HCT116 (cell line): Measurements from ENCODE around the gene ITGB6. TPM values are rescaled to one million over a fixed set of nuclear protein-coding genes. Genes with fewer than 3 reads are reported as not detected.

ENCODE experiments used
- ATAC-seq: fragments of 200-7000 bp; cut with Tn5 transposase; 2 replicates; pipeline ENCODE4 v1.9.1; 2020; ENCODE audit warnings: mild to moderate bottlenecking, moderate library complexity
- BruUV-seq: library from RNA; stranded (reverse); fragments of 400-500 nt; replicated peaks from 2 replicates; lab custom pipeline; 2021; lab: Mats Ljungman, UMichigan
- CTCF ChIA-PET: fragments of 300-600 bp; sonication (Branson Sonifier 250); formaldehyde crosslinking; loops from one replicate; lab custom pipeline; 2021; ENCODE audit warnings: antibody characterized with exemption; lab: Charles Lee
- POLR2A ChIA-PET: fragments of 300-600, 350-600 bp; sonication (Branson Sonifier 250); formaldehyde crosslinking; loops from one replicate; lab custom pipeline; 2021; ENCODE audit warnings: antibody characterized with exemption; lab: Charles Lee
- RAD21 ChIA-PET, 2 experiments: fragments of 300-600 bp; sonication (Branson Sonifier 250); formaldehyde crosslinking; loops; one replicate each; lab custom pipeline; 2023; ENCODE audit warnings: low total read pairs in 2 of 2; ENCODE audit not compliant: uncharacterized antibody in 2 of 2, unreplicated experiment in 2 of 2, low non-redundant PET in 1 of 2; lab: Charles Lee
- DNase-seq: peaks from one replicate; pipeline ENCODE4 v3.0.0-alpha.2; 2010; ENCODE audit warnings: low read depth, low spot score
- H2AFZ ChIP-seq: fragments of 200-600 bp; shearing (Covaris generic), sonication (generic); 2 replicates; pipeline ENCODE4 v1.6.1; 2017; ENCODE audit warnings: low read depth, mixed run types, mixed read lengths, antibody characterized with exemption, low read length; ENCODE audit not compliant: poor library complexity, severe bottlenecking
- H3K27ac ChIP-seq: 2 replicates; pipeline ENCODE4 v1.5.1; 2012; ENCODE audit warnings: low read depth, low read length
- H3K27me3 ChIP-seq: fragments of 200-600 bp; sonication (generic); 2 replicates; pipeline ENCODE4 v1.6.1; 2016; ENCODE audit warnings: mixed run types, low read length, mixed read lengths; ENCODE audit not compliant: insufficient read depth
- H3K36me3 ChIP-seq, 2 experiments: fragments of 200-500 bp in 1 of 2; fragments of 200-600 bp in 1 of 2; sonication (Bioruptor generic) in 1 of 2; sonication (generic) in 1 of 2; 2 replicates each; pipeline versions ENCODE4 v1.5.1 to v1.6.1; 2014 to 2016; ENCODE audit warnings: low read length in 2 of 2, inconsistent platforms in 1 of 2, mixed read lengths in 1 of 2, mixed run types in 1 of 2; ENCODE audit not compliant: insufficient read depth in 2 of 2, control insufficient read depth in 1 of 2
- H3K4me1 ChIP-seq, 2 experiments: fragments of 200-600 bp in 1 of 2; sonication (generic) in 1 of 2; 2 replicates each; pipeline versions ENCODE4 v1.5.1 to v1.6.1; 2012 to 2017; ENCODE audit warnings: low read length in 2 of 2, inconsistent platforms in 1 of 2, mild to moderate bottlenecking in 1 of 2, mixed read lengths in 1 of 2, mixed run types in 1 of 2, moderate library complexity in 1 of 2; ENCODE audit not compliant: insufficient read depth in 2 of 2, control insufficient read depth in 1 of 2
- H3K4me2 ChIP-seq: fragments of 200-600 bp; sonication (generic); 2 replicates; pipeline ENCODE4 v1.6.1; 2017; ENCODE audit warnings: mixed run types, low read length, mixed read lengths
- H3K4me3 ChIP-seq, 2 experiments: fragments of 200-600 bp in 1 of 2; sonication (generic) in 1 of 2; replicated peaks in 1 of 2; 2 replicates each; pipeline ENCODE4 v1.5.1; 2011 to 2016; ENCODE audit warnings: low read length in 2 of 2, control low read depth in 1 of 2, low read depth in 1 of 2, mild to moderate bottlenecking in 1 of 2, mixed read lengths in 1 of 2, mixed run types in 1 of 2
- H3K79me2 ChIP-seq: fragments of 200-600 bp; sonication (generic); 2 replicates; pipeline ENCODE4 v1.6.1; 2017; ENCODE audit warnings: mild to moderate bottlenecking, mixed run types, low read length, moderate library complexity, mixed read lengths; ENCODE audit not compliant: insufficient read depth
- H3K9ac ChIP-seq: fragments of 200-600 bp; sonication (generic); 2 replicates; pipeline ENCODE4 v1.6.1; 2016; ENCODE audit warnings: low read length, mixed read lengths
- H3K9me2 ChIP-seq: fragments of 200-600 bp; sonication (generic), shearing (Covaris generic); 2 replicates; pipeline ENCODE4 v1.6.1; 2017; ENCODE audit warnings: mixed run types, mild to moderate bottlenecking, moderate library complexity; ENCODE audit not compliant: insufficient read depth
- H3K9me3 ChIP-seq, 2 experiments: fragments of 200-500 bp in 1 of 2; fragments of 200-600 bp in 1 of 2; sonication (Bioruptor generic) in 1 of 2; sonication (generic) in 1 of 2; 2 replicates each; pipeline ENCODE4 v1.6.1; 2014 to 2017; ENCODE audit warnings: low read length in 2 of 2, mixed read lengths in 2 of 2, inconsistent platforms in 1 of 2, low read depth in 1 of 2, mild to moderate bottlenecking in 1 of 2, mixed run types in 1 of 2, moderate library complexity in 1 of 2; ENCODE audit not compliant: control insufficient read depth in 1 of 2, insufficient read depth in 1 of 2
- H4K20me1 ChIP-seq: fragments of 200-600 bp; sonication (generic), shearing (Covaris generic); 2 replicates; pipeline ENCODE4 v1.6.1; 2017; ENCODE audit warnings: mixed run types, mild to moderate bottlenecking, moderate library complexity; ENCODE audit not compliant: insufficient read depth
- CBX3 ChIP-seq: IDR thresholded peaks from 2 replicates; pipeline ENCODE4 v1.6.1; 2012; ENCODE audit warnings: low read depth
- CEBPB ChIP-seq: IDR thresholded peaks from 2 replicates; pipeline ENCODE4 v1.6.1; 2012; ENCODE audit warnings: low read depth
- CTCF ChIP-seq, 3 experiments: fragments of 200-600 bp in 1 of 3; sonication (generic) in 1 of 3; IDR thresholded peaks in 2 of 3; conservative IDR thresholded peaks in 1 of 3; 2 replicates each; pipeline ENCODE4 v1.5.1; 2012 to 2017; ENCODE audit warnings: low read depth in 2 of 3, low read length in 2 of 3, antibody characterized with exemption in 1 of 3, borderline replicate concordance in 1 of 3, control low read depth in 1 of 3, mild to moderate bottlenecking in 1 of 3, mixed read lengths in 1 of 3, mixed run types in 1 of 3, moderate library complexity in 1 of 3; ENCODE audit not compliant: insufficient read depth in 1 of 3
- EGR1 ChIP-seq: IDR thresholded peaks from 2 replicates; pipeline ENCODE4 v1.6.1; 2012; ENCODE audit warnings: low read depth
- ELF1 ChIP-seq: IDR thresholded peaks from 2 replicates; pipeline ENCODE4 v1.6.1; 2012; ENCODE audit warnings: low read depth, borderline replicate concordance
- EZH2 ChIP-seq: fragments of 200-600 bp; sonication (generic); IDR thresholded peaks from 2 replicates; pipeline ENCODE4 v1.6.1; 2017; ENCODE audit warnings: antibody characterized with exemption, mixed run types
- FOSL1 ChIP-seq: IDR thresholded peaks from 2 replicates; pipeline ENCODE4 v1.6.1; 2012; ENCODE audit warnings: low read depth
- JUND ChIP-seq: IDR thresholded peaks from 2 replicates; pipeline ENCODE4 v1.6.1; 2012
- MAX ChIP-seq: IDR thresholded peaks from 2 replicates; pipeline ENCODE4 v1.6.1; 2012
- RAD21 ChIP-seq: IDR thresholded peaks from 2 replicates; pipeline ENCODE4 v1.6.1; 2012; ENCODE audit warnings: low read depth, mild to moderate bottlenecking
- SIN3A ChIP-seq: IDR thresholded peaks from 2 replicates; pipeline ENCODE4 v1.6.1; 2012; ENCODE audit warnings: low read depth
- SP1 ChIP-seq: IDR thresholded peaks from 2 replicates; pipeline ENCODE4 v1.6.1; 2012; ENCODE audit warnings: low read depth
- TCF7L2 ChIP-seq: IDR thresholded peaks from 2 replicates; pipeline ENCODE4 v1.7.0; 2011; ENCODE audit warnings: borderline replicate concordance, inconsistent platforms; ENCODE audit not compliant: insufficient read depth, insufficient read length; ENCODE audit errors: extremely low read depth
- YY1 ChIP-seq: IDR thresholded peaks from 2 replicates; pipeline ENCODE4 v1.6.1; 2011; ENCODE audit warnings: low read length, low read depth, moderate library complexity, mild to moderate bottlenecking; ENCODE audit not compliant: insufficient replicate concordance; ENCODE audit errors: extremely low read depth
- ZBTB33 ChIP-seq: IDR thresholded peaks from 2 replicates; pipeline ENCODE4 v1.6.1; 2011; ENCODE audit warnings: mild to moderate bottlenecking, low read length, moderate library complexity; ENCODE audit not compliant: insufficient replicate concordance; ENCODE audit errors: extremely low read depth
- ZFX ChIP-seq: fragments of 450-650 bp; IDR thresholded peaks from 2 replicates; pipeline ENCODE4 v1.6.1; 2017
- ZNF274 ChIP-seq: fragments of 200-500 bp; sonication (Bioruptor generic); IDR thresholded peaks from 2 replicates; pipeline ENCODE4 v1.6.1; 2014; ENCODE audit warnings: mild to moderate bottlenecking, low read depth, low read length, inconsistent platforms
- intact Hi-C: fragments of 100-400 bp; cut with micrococcal nuclease; formaldehyde crosslinking; loops from 2 replicates; pipeline ENCODE4 v1.10.0; 2022
- total RNA-seq: library from RNA; stranded (reverse); gene quantifications from one replicate; pipeline ENCODE4 v1.2.1, GENCODE V29; 2021; ENCODE audit not compliant: unreplicated experiment

ITGB6 gene
- total RNA-seq, 1 experiment from 2014 or later = 0.12 TPM

- ATAC-seq (no peak), DNase-seq (no peak)
- no peak for TF ChIP-seq TCF7L2
- TF ChIP-seq CTCF (IDR thresholded peaks at IDR 0.05 in 2 of 3, conservative IDR thresholded peaks at IDR 0.05 in 1 of 3; ENCODE audit: borderline replicate concordance in 1 of 3, insufficient read depth in 1 of 3, low read depth in 2 of 3, low read length in 2 of 3) = no peak
- no peak for TF ChIP-seq MAX
- no peak for TF ChIP-seq EZH2
- no peak for TF ChIP-seq CEBPB
- TF ChIP-seq ELF1 = no peak
- TF ChIP-seq ZNF274 = no peak
- TF ChIP-seq SP1 = no peak
- no peak for TF ChIP-seq CBX3
- no peak for TF ChIP-seq JUND
- TF ChIP-seq RAD21 = no peak
- no peak for TF ChIP-seq FOSL1
- TF ChIP-seq ZBTB33 = no peak
- no peak for TF ChIP-seq ZFX
- TF ChIP-seq YY1 = no peak
- TF ChIP-seq EGR1 = no peak
- TF ChIP-seq SIN3A = no peak
- no peaks in the 10 kb centered on the region for H3K27me3 ChIP-seq
- intact Hi-C loops = no loop called here
- peak overlapping the region; percentile 62 for H3K27ac ChIP-seq
- H3K79me2 ChIP-seq = no peaks in the 10 kb centered on the region
- H3K36me3 ChIP-seq = no peaks in the 10 kb centered on the region
- RAD21 ChIA-PET = interaction anchor here in 1 of 2 experiments (1.2 to 1.3 kb wide), 2 partner anchors 61 to 99 kb away, joined by 3 to 5 read pairs; no protein-coding TSS in a partner anchor
- H4K20me1 ChIP-seq = no peaks in the 10 kb centered on the region
- H3K9ac ChIP-seq = peak overlapping the region; percentile 39
- peaks cover 42 to 66% of the 10 kb centered on the region in 2 experiments for H3K4me1 ChIP-seq
- H3K4me3 ChIP-seq = peak overlapping the region in 1 of 2 experiments; percentile 27; a peak in 1 of 4 replicates
- H3K4me2 ChIP-seq = peak overlapping the region; percentile 71
- no peaks in the 10 kb centered on the region for H3K9me3 ChIP-seq
- BruUV-seq = no TSS peak
- CTCF ChIA-PET = interaction anchor here (1.1 to 4.4 kb wide), 2 partner anchors 17 to 99 kb away, joined by 3 to 30 read pairs; no protein-coding TSS in a partner anchor
- POLR2A ChIA-PET = interaction anchor here (0.5 to 0.6 kb wide), 2 partner anchors 29 to 813 kb away, joined by 4 to 5 read pairs; no protein-coding TSS in a partner anchor
- no peaks in the 10 kb centered on the region for H3K9me2 ChIP-seq
- peak overlapping the region; percentile 57 for H2AFZ ChIP-seq
Measured at GRCh38 chr2:160208655-160209515, 8.8 kb upstream of the ITGB6 start.
